IgD-negative memory B cell (primary cell): ENCODE data around the gene TEKTIP1. TPM values are rescaled to one million over a fixed set of nuclear protein-coding genes. Genes with fewer than 3 reads are reported as not detected.
A peak's percentile ranks its signal among the peaks of the same experiment; 100 is the strongest.
"Not testable (repeated sequence)": the region's sequence is repeated elsewhere in the genome, so short reads cannot be mapped to it uniquely, and the experiment has no call there.

Experiments used
- H3K27ac Mint-ChIP-seq, 3 donors: one replicate each; pipeline ENCODE4 v1.8.0; 2020 to 2022; ENCODE audit warnings: mild to moderate bottlenecking in 3 of 3, mixed read lengths in 3 of 3, moderate library complexity in 1 of 3
- H3K27me3 Mint-ChIP-seq: one replicate; pipeline ENCODE4 v1.8.0; 2021; ENCODE audit warnings: mixed read lengths
- H3K36me3 Mint-ChIP-seq: one replicate; pipeline ENCODE4 v1.8.0; 2020; ENCODE audit warnings: mild to moderate bottlenecking, mixed read lengths
- H3K4me1 Mint-ChIP-seq, 3 donors: one replicate each; pipeline ENCODE4 v1.8.0; 2020 to 2022; ENCODE audit warnings: mixed read lengths in 3 of 3, mild to moderate bottlenecking in 1 of 3
- H3K4me3 Mint-ChIP-seq, 4 donors: one replicate each; pipeline ENCODE4 v1.8.0; 2020 to 2022; ENCODE audit warnings: mild to moderate bottlenecking in 4 of 4, mixed read lengths in 4 of 4, moderate library complexity in 3 of 4
- H3K9me3 Mint-ChIP-seq, 3 donors: one replicate each; pipeline ENCODE4 v1.8.0; 2020 to 2021; ENCODE audit warnings: mixed read lengths in 3 of 3, mild to moderate bottlenecking in 1 of 3
- polyA plus RNA-seq: library from polyadenylated mRNA; unstranded; fragments of 300-500 nt; fragmentation: Illumina TruSeq; gene quantifications from one replicate; pipeline ENCODE4 v1.2.3, GENCODE V29; 2021

Gene TEKTIP1
- polyA plus RNA-seq, 1 donor from 2014 or later = not detected

DNA sequence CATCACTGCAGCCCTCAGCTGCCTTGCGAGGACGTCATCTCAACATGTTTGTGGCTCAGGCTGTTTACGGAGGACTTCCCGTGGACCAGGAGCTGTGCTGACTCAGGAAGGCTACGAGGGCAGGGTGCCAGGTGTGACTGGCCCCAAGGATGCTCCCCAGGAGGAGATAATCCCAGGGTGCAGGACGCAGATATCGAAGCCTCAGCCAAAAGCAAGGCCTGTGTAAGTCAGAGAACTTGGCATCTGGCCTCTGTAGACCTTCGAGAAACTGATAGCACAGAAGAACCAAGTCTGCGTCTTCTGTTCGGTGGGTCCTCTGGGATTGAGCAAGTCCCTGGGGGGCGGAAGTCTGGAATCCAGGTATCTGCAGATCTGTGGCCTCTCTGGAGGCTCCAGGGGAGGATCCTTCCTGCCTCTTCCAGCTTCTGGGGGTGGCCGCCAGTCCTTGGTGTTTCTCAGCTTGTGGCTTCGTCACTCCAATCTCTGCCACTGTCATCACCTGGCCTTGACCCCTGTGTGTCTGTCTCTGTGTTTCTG lies 35.9 kb upstream of the TEKTIP1 start:
- Mint-ChIP-seq H3K36me3 (peaks cover 3% of the 10 kb centered on the region), H3K4me1 (peaks cover 16 to 20% (median 17%) of the 10 kb centered on the region in 3 donors), H3K27ac (no peak overlapping the region), H3K27me3 (no peaks in the 10 kb centered on the region), H3K4me3 (no peak overlapping the region), H3K9me3 (no peaks in the 10 kb centered on the region)

DNA sequence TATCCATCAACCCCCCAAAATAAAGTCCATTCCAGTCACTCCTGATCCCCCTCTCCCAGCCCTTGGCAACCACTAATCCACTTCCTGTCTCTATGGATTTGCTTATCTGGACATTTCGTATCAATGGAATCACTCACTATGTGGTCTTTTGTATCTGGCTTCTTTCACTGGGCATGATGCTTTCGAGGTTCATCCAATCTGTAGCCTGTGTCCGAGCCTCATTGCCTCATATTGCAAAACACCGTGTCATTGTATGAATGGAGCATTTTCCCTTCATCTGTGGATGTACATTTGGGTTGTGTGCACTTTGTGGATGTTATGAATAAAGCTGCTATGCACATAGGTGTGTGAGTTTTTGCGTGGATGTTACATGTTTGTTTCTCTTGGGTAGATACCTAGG lies 34.2 kb upstream of the TEKTIP1 start:
- peak overlapping the region in 3 of 4 donors; percentile 18 to 96 (median 92) for H3K4me3 Mint-ChIP-seq
- peak overlapping the region in 2 of 3 donors; percentile 47 to 86 for H3K27ac Mint-ChIP-seq
- H3K27me3 Mint-ChIP-seq = no peaks in the 10 kb centered on the region
- H3K36me3 Mint-ChIP-seq = peaks cover 2% of the 10 kb centered on the region
- peaks cover 17 to 25% (median 22%) of the 10 kb centered on the region in 3 donors for H3K4me1 Mint-ChIP-seq
- no peaks in the 10 kb centered on the region for H3K9me3 Mint-ChIP-seq

DNA sequence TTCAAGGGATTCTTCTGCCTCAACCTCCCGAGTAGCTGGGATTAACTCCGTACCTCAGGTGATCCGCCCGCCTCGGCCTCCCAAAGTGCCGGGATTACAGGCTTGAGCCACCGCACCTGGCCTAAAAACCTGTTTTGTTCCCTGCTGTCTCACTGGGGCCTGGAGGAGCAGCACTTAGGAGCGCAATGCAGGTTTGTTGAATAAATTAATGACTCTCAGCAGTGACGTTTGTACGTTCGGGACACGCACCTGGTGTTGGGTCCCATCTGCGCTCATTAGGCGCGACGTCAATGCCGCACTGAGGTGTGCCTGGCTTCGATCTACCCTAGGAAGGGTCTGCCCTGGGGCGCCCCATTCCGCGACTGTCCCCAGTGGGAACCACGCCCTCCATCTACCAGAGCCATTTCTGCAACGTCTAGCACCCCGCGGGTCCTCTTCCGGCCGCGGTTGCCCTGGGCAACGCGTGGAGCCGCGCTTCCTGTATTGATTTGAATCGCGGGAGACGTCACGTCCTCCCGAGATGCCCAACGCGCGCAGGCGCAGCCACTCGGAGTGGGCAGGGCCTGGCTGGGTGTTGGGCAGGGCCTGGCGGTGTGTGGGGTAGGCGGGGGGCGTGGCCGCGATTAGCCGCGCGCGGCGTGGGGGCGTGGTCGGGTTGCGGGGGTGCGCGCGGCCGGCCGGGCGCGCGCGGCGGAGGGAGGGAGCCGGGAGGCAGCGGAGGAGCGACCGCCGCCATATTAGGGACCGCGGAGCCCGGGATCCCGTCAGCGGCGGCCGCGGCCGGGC lies 33.2 kb upstream of the TEKTIP1 start, which contains the start of gene FZR1:
Gene FZR1, plus strand, starts transcription at position 714 of the 786 bp plus-strand sequence. CDS start 16,679 bp downstream, outside the sequence.
- Mint-ChIP-seq H3K27ac (peak within 1 kb of the TSS; percentile 86 to 99 (median 97)), H3K4me1 (peaks cover 15 to 27% (median 18%) of the 10 kb centered on the region in 3 donors), H3K27me3 (no peaks in the 10 kb centered on the region), H3K4me3 (peak within 1 kb of the TSS; percentile 87 to 96 (median 94)), H3K36me3 (peaks cover 1% of the 10 kb centered on the region), H3K9me3 (no peaks in the 10 kb centered on the region)

DNA sequence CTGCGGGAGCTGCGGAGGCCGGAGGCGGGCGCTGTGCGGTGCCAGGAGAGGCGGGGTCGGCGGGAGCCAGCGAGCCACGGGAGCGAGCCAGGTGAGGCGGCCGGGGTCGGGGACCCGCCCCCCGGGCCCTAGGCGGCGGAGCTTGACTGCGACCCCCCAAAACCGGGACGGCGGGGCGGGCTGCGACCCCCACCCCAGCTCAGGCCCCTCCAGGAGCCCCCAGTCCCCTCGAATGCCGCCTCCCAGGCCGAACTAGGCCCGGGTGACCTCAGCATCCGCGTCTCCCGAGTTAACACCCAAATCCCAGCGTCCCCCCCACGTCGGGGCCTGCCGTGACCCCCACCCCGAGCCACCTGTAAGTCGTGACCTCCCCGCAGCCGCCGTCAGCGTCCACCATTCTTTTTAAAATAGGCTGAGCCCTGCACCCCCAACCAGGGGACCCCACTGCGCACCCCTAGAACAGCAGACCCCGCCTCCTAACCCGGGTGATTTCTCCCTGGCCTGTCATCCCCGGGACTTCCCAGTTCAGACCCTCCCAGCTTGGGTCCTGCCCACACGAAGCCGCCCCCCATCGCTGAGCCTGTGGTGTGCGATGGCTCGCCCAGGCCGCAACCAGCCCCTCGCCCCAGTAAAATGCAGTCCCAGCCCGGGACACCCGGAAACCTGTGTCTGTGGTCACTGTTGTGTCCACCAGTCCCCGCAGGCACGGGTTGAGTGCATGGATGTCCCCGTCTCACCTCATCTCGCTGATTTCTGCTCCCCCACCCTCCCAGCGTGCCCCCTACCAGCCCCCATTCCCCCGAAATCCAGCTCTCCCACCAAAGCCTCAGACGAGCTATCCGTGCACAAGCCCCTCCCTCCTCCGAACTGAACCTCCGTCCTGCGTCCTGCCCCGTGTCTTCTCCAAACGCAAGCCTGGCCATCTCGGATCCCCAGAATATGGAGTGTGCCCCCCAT lies 32.3 kb upstream of the TEKTIP1 start:
- peaks cover 13 to 24% (median 15%) of the 10 kb centered on the region in 3 donors for H3K4me1 Mint-ChIP-seq
- no peaks in the 10 kb centered on the region for H3K36me3 Mint-ChIP-seq
- H3K27ac Mint-ChIP-seq = peak overlapping the region; percentile 46 to 71 (median 47)
- no peaks in the 10 kb centered on the region for H3K27me3 Mint-ChIP-seq
- peak overlapping the region; percentile 87 to 95 (median 93) for H3K4me3 Mint-ChIP-seq
- H3K9me3 Mint-ChIP-seq = no peaks in the 10 kb centered on the region

DNA sequence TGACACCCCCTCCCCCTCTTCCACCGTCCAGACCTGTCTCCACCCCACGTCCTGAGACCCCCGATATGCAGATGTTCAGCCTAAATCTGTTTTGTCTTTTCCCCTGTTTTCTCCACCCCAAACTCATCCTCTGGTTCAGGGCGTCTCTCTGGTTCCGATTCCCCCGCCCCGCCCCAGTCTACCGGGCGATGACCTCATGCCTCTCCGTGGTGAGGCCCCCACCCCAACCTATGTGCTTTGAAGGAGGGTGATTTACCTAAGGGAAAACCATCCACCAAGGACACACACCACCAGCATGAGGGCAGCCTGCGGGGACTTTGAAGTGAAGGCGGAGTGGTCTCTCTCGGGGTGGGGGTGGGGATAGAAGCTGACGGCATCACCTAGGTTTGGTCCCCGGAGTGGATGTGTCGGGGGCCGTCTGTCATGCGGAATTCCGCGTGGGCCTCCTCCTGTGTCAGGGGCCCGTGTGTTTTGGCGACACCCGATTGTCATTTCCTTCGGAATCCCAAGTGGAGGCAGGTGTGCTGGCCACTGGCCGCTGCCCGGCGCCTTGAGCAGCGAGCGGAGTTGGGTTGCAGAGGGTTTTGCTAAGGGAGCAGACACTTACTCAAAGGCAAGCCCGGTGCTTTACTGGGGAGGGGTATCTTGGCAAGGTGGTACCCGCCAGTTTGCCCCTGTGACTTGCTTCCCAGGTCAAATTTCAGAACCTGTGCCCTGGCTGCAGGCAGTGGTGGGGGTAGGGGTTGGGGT lies 31.4 kb upstream of the TEKTIP1 start:
- H3K4me1 Mint-ChIP-seq = peaks cover 13 to 26% (median 15%) of the 10 kb centered on the region in 3 donors
- no peaks in the 10 kb centered on the region for H3K9me3 Mint-ChIP-seq
- no peaks in the 10 kb centered on the region for H3K36me3 Mint-ChIP-seq
- peak overlapping the region in 2 of 3 donors; percentile 47 to 71 for H3K27ac Mint-ChIP-seq
- H3K4me3 Mint-ChIP-seq = peak overlapping the region; percentile 87 to 95 (median 93)
- H3K27me3 Mint-ChIP-seq = no peaks in the 10 kb centered on the region

DNA sequence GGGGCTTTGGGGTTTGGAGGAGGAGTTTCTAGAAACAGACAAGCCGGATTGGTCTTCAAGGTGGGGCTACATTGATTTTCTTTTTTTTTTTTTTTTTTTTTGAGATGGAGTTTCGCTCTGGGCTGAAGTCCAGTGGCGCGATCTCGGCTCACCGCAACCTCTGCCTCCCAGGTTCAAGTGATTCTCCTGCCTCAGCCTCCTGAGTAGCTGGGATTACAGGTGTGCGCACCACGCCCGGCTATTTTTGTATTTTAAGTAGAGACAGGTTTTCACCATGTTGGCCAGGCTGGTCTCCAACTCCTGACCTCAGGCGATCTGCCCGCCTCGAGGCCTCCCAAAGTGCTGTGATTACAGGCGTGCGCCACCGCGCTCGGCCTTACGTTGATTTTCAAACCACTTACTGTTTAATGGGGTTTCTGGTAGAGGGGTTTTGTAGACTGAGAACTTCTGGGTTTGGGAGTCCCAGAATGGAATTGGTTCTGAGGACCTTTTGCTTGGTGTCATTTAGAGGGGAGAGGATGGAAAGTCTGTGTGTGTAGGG lies 30.8 kb upstream of the TEKTIP1 start:
- H3K4me3 Mint-ChIP-seq = peak overlapping the region; percentile 68 to 88 (median 78)
- H3K9me3 Mint-ChIP-seq, H3K27me3 Mint-ChIP-seq, H3K36me3 Mint-ChIP-seq, H3K27ac Mint-ChIP-seq: not testable (repeated sequence)
- peaks cover 13 to 26% (median 15%) of the 10 kb centered on the region in 3 donors for H3K4me1 Mint-ChIP-seq

DNA sequence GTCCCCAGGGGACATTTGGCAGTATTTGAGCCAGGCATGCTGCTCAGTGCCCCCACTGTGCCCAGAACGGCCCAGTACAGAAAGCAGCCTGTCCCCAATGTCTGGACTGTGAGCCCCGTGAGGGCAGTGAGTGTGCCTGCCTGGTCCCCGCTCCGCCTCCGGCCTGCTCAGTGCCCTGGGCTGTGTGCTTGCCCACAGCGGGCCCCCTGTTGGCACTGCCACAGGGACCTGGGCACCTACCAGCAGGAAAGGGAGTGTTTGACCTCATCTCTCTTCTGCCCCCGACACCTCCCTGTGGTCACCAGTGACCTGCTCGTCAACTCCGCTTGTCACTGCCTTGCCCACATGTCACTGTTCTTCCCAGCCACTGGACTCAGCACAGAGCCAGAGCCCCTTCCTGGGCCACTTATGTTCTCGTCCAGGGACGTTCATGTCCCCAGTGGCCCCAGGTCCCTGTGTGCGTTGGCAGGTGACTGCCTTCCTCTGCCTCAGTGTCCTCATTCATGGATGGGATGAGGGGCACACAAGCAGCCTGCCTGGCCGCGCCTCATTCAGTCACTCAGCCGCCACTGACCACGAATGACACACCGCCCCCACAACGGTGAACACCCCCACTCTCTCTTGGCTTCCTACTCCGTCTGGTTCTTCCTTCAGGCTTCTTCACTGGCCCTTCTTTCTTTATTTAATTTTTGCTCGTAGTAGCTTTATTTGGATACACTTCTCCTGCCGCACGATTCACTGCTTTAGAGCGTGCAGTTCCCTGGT lies 30.0 kb upstream of the TEKTIP1 start:
- Mint-ChIP-seq H3K36me3 (no peaks in the 10 kb centered on the region), H3K9me3 (no peaks in the 10 kb centered on the region), H3K27ac (peak overlapping the region; percentile 47 to 91 (median 87)), H3K4me3 (peak overlapping the region; percentile 68 to 88 (median 88)), H3K4me1 (peaks cover 15 to 30% (median 16%) of the 10 kb centered on the region in 3 donors), H3K27me3 (no peaks in the 10 kb centered on the region)

DNA sequence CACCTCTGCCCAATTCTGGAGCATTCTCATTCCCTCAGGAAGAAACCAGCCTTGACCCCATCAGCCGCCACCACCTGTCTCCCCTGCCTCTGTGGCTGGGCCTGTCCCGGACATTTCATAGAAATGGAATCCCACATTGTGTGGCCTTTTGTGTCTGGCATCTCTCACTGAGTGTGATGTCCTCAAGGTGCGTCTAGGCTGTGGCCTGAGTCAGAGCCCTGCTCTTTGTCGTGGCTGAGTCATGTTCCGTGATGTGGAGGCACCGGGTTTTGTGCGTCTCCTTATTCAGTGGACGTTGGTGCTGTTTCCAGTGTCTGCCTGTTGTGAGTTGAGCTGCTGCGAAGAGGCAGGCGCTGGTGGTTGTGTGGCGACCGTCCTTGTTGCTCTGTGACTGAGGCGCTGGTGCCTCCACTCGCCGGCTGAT lies 29.4 kb upstream of the TEKTIP1 start:
- H3K9me3 Mint-ChIP-seq = no peaks in the 10 kb centered on the region
- H3K4me3 Mint-ChIP-seq = peak overlapping the region in 3 of 4 donors; percentile 65 to 88 (median 88)
- H3K4me1 Mint-ChIP-seq = peaks cover 15 to 33% (median 16%) of the 10 kb centered on the region in 3 donors
- H3K27me3 Mint-ChIP-seq = no peaks in the 10 kb centered on the region
- peak overlapping the region; percentile 47 to 91 (median 87) for H3K27ac Mint-ChIP-seq
- no peaks in the 10 kb centered on the region for H3K36me3 Mint-ChIP-seq

DNA sequence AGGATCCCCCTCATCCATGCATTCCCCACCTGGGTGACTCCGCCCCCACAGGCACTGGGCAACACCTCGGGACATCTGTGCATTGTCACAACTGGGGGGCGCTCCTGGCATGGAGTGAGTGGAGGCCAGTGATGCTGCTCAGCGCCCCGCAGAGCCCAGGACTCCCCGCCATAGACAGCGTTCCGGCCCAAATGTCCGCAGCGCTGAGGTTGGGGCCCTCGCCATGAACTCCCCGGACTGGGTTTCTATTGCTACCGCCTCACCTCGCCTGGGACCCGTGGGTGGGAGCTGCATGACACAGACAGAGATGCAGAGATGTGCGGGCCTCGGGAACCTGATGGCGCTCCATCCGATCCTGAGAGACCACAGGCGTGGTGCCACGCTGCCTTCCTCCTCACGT lies 28.2 kb upstream of the TEKTIP1 start:
- peaks cover 13 to 29% (median 17%) of the 10 kb centered on the region in 3 donors for H3K4me1 Mint-ChIP-seq
- H3K9me3 Mint-ChIP-seq = no peaks in the 10 kb centered on the region
- H3K27ac Mint-ChIP-seq = no peak overlapping the region
- H3K4me3 Mint-ChIP-seq = peak overlapping the region in 1 of 4 donors; percentile 88
- H3K36me3 Mint-ChIP-seq = no peaks in the 10 kb centered on the region
- H3K27me3 Mint-ChIP-seq = no peaks in the 10 kb centered on the region

DNA sequence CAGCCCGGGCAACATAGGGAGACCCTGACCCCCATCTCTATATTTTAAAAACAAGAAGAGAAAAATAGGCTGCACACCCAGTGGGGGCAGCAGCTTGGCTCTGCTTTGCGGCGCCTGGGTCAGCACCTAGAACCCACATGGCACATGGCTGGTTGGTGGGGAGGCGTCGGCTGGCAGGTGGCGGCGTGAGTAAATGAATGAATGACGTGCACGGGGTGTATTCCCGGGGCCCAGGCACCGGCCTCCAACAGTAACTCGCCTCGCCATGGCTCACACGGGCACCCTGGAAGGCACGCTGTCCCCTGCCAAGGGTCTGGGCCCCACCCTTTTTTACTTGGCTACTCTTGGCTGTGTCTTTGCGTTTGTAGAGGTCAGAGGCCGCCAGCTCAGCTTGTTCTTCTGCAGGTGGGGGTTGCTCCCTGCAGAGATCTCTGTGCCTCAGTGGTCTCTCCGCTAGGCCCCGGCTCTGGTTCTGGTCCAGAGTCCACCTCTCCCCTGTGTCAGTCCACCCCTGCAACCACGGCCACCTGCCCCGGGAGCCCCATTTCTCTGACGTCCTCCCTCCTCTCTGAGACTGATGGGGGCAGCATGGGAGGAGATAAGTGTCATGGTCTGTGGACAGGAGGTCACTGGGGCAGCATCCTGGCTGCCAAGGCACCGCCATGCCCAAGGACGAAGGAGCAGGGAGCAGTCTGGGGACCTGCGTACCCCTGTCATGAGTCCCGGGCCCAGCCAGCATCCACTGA lies 27.3 kb upstream of the TEKTIP1 start:
- H3K4me1 Mint-ChIP-seq = peaks cover 16 to 36% (median 25%) of the 10 kb centered on the region in 3 donors
- H3K4me3 Mint-ChIP-seq = peak overlapping the region in 3 of 4 donors; percentile 5 to 88 (median 22)
- no peaks in the 10 kb centered on the region for H3K9me3 Mint-ChIP-seq
- no peak overlapping the region for H3K27ac Mint-ChIP-seq
- H3K27me3 Mint-ChIP-seq = no peaks in the 10 kb centered on the region
- H3K36me3 Mint-ChIP-seq = no peaks in the 10 kb centered on the region

DNA sequence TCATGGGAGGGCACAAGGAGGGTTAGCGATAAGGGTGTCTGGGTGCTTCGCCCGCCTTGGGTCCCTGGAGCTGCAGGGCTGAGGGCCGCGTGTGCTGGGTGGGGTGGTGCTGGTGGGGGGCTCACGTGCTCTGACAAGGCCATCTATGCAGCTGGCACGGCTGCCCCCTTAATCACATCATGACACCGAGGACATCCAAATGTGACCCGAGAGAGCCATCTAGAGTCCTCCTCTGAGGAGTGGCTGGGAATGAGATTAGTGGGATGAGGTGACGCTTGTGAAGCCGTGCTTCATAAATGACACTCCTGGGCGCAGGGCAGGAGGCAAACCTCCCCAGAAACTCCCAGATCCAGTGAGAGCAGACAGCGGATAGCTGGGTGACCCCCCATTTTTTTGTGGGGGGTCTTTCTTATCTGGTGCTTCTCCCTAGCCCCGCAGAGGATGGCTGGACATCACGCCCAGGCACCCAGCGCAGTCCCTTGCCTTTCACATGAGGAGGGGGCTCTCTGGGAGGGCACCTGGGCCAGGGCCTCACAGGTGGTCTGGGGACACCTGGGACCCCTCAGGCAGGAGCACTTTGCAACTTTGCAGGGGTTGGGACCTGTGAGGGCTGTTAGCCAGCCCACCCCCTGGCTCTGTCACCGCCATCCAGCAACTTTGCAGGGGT lies 26.3 kb upstream of the TEKTIP1 start:
- Mint-ChIP-seq H3K27ac (no peak overlapping the region), H3K4me3 (peak overlapping the region in 1 of 4 donors; percentile 12)

More for the DNA sequence above, 26.3 kb upstream of the TEKTIP1 start:
- H3K36me3 Mint-ChIP-seq = no peaks in the 10 kb centered on the region
- peaks cover 21 to 38% (median 24%) of the 10 kb centered on the region in 3 donors for H3K4me1 Mint-ChIP-seq
- no peaks in the 10 kb centered on the region for H3K9me3 Mint-ChIP-seq
- no peaks in the 10 kb centered on the region for H3K27me3 Mint-ChIP-seq
